GM18951 (cell line): ENCODE results near the gene PRKRIP1.
"Not testable (repeated sequence)": the region's sequence is repeated elsewhere in the genome, so short reads cannot be mapped to it uniquely, and the experiment has no call there.

ENCODE experiments used
- POLR2A ChIP-seq: IDR thresholded peaks from 4 replicates; pipeline ENCODE4 v1.6.1; 2011; ENCODE audit warnings: mild to moderate bottlenecking; ENCODE audit not compliant: insufficient read length, insufficient read depth; ENCODE audit errors: extremely low read depth
- in situ Hi-C: fragments of 300-500 bp; cut with MboI; formaldehyde crosslinking; loops from one replicate; pipeline ENCODE4 v1.12.0; 2022; ENCODE audit warnings: low sequenced_read_pairs, mixed read lengths, inconsistent platforms; ENCODE audit not compliant: unreplicated experiment

PRKRIP1 gene

GRCh38 chr7:102466097-102466496, 69.9 kb downstream of the PRKRIP1 start:
- no peak for TF ChIP-seq POLR2A
- in situ Hi-C loops, result loop anchor here (10.0 kb wide), 1 partner anchor 181 kb away; the partner anchor contains the start of gene SH2B2

GRCh38 chr7:102467581-102468477, 71.7 kb downstream of the PRKRIP1 start:
- in situ Hi-C loops, result loop anchor here (10.0 kb wide), 1 partner anchor 183 kb away; the partner anchor contains the start of gene SH2B2
- TF ChIP-seq POLR2A, result no peak

GRCh38 chr7:102468478-102469350, 72.6 kb downstream of the PRKRIP1 start:
- in situ Hi-C loops, result loop anchor here (10.0 kb wide), 1 partner anchor 184 kb away; the partner anchor contains the start of gene SH2B2
- no peak for TF ChIP-seq POLR2A

GRCh38 chr7:102469351-102469971, 73.3 kb downstream of the PRKRIP1 start:
- no peak for TF ChIP-seq POLR2A
- in situ Hi-C loops, result loop anchor here (10.0 kb wide), 1 partner anchor 185 kb away; the partner anchor contains the start of gene SH2B2

GRCh38 chr7:102469972-102470825, 74.0 kb downstream of the PRKRIP1 start:
- no peak for TF ChIP-seq POLR2A
- in situ Hi-C loops, result loop anchor here (10.0 kb wide), 1 partner anchor 185 kb away; the partner anchor contains the start of gene SH2B2

- TF ChIP-seq POLR2A, result no peak
- in situ Hi-C loops, result no loop called here
Measured at GRCh38 chr7:102471791-102472125, 75.6 kb downstream of the PRKRIP1 start.

GRCh38 chr7:102472126-102473041, 76.2 kb downstream of the PRKRIP1 start:
- in situ Hi-C loops, result no loop called here
- no peak for TF ChIP-seq POLR2A

- TF ChIP-seq POLR2A, result no peak
- in situ Hi-C loops, result no loop called here
Measured at GRCh38 chr7:102473271-102473991, 77.3 kb downstream of the PRKRIP1 start.

- in situ Hi-C loops, result not testable (repeated sequence)
Measured at GRCh38 chr7:102474116-102474515, 78.0 kb downstream of the PRKRIP1 start.

GRCh38 chr7:102474736-102475435, 78.7 kb downstream of the PRKRIP1 start:
- in situ Hi-C loops, result not testable (repeated sequence)
